Measurements from ENCODE around the gene PLA2G4A.

DNA sequence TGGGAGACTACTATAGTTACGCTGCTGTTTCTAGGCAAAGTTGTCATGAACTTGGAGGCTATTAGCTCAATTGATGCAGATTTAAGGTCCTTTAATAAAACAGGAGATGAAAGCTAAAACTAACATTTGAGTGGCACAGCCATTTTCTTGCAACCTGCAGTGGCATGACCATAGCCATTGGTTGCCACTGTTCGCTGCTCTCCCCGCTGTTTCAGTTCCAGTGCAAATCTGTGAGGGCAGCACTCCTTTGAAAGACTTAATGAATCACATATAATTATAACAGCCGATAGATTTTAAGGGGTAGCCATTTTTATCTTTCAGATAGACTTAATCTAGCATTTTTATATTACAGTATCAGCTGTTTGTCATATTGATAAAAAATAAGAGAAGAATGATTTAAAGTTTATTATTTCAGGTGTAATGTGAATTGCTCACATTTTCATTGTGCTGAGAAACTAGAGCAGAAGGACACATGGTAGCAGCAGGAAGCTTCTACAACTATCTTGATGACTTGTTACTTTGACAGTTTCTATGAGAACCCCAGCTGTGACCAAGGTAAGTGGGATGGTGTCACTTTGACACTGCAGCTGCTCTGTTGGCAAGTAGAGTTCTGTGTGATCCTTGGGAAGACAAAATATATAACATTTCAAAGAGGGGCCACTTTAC, 203.7 kb downstream of the PLA2G4A start:
- TF ChIP-seq, protein P1, sequence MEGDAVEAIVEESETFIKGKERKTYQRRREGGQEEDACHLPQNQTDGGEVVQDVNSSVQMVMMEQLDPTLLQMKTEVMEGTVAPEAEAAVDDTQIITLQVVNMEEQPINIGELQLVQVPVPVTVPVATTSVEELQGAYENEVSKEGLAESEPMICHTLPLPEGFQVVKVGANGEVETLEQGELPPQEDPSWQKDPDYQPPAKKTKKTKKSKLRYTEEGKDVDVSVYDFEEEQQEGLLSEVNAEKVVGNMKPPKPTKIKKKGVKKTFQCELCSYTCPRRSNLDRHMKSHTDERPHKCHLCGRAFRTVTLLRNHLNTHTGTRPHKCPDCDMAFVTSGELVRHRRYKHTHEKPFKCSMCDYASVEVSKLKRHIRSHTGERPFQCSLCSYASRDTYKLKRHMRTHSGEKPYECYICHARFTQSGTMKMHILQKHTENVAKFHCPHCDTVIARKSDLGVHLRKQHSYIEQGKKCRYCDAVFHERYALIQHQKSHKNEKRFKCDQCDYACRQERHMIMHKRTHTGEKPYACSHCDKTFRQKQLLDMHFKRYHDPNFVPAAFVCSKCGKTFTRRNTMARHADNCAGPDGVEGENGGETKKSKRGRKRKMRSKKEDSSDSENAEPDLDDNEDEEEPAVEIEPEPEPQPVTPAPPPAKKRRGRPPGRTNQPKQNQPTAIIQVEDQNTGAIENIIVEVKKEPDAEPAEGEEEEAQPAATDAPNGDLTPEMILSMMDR (IDR thresholded peaks at IDR 0.05; ENCODE audit: low read length), result no peak
- TF ChIP-seq EZH2 (IDR thresholded peaks at IDR 0.05; ENCODE audit: borderline replicate concordance, low read length), result no peak

Measured in OCI-LY1 (cell line).